GM19467 (cell line): ENCODE measurements around the gene ZNF74.
"Not testable (repeated sequence)": the region's sequence is repeated elsewhere in the genome, so short reads cannot be mapped to it uniquely, and the experiment has no call there.

Experiments
- ATAC-seq: cut with Tn5 transposase; IDR thresholded peaks from one replicate; pipeline ENCODE4 v1.9.1; 2021; ENCODE audit warnings: mild to moderate bottlenecking, moderate library complexity; ENCODE audit not compliant: unreplicated experiment

ZNF74 gene

GRCh38 chr22:20393705-20394476, at the start of gene ZNF74:
ZNF74 (plus strand) TSS chr22:20394151; CDS start chr22:20394629, 478 bp downstream.
- peak; percentile 77 for ATAC-seq

DNA sequence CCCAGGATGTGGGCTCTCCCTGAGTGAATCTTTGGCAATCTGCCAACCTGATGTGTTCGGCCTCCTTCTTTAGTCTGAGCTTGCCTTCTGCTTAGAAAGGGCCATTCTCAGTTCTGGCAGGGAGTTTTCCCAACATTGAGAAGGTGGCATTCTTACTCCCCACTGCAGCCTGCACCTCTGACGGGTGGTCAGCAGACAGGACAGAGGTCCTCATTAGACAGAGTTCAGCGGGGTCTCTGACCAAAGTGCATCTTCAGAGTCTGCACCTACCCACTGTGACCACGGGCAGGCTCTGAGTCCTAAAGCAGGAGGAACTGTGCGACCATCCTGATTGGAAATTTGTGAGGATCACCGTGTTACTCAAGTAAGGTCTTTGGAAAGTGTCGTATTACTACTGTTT, 47.4 kb upstream of the ZNF74 start:
- ATAC-seq: not testable (repeated sequence)

GRCh38 chr22:20352536-20352935, 41.4 kb upstream of the ZNF74 start:
- not testable (repeated sequence) for ATAC-seq

DNA sequence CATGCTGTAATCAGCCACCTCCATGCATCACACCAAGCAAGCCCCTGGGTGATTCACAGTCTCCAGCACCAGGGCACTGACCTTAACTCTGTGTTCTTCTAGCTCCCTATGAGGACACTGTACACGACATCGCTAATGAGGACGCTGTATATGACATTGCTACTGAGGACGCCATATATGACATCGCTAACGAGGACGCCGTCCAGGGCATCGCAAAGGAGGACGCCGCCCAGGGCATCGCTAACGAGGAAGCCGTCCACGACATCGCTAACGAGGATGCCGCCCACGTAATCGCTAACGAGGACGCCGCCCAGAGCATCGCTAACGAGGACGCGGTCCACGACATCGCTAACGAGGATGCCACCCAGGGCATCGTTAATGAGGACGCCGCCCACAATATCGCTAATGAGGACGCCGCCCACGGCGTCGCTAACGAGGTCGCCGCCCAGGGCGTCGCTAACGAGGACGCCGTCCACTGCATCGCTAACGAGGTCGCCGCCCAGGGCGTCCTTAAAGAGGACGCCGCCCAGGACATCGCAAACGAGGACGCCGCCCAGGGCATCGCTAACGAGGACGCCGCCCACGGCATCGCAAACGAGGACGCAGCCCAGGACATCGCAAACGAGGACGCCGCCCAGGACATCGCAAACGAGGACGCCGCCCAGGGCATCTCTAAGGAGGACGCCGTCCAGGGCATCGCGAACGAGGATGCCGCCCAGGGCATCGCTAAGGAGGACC, 39.5 kb upstream of the ZNF74 start:
- no peak for ATAC-seq

GRCh38 chr22:20355939-20356636, 37.9 kb upstream of the ZNF74 start:
- not testable (repeated sequence) for ATAC-seq

- ATAC-seq: not testable (repeated sequence)
Measured at GRCh38 chr22:20356906-20357305, 37.0 kb upstream of the ZNF74 start.

GRCh38 chr22:20357967-20358366, 36.0 kb upstream of the ZNF74 start:
- not testable (repeated sequence) for ATAC-seq

GRCh38 chr22:20358503-20359239, 35.3 kb upstream of the ZNF74 start:
- not testable (repeated sequence) for ATAC-seq

DNA sequence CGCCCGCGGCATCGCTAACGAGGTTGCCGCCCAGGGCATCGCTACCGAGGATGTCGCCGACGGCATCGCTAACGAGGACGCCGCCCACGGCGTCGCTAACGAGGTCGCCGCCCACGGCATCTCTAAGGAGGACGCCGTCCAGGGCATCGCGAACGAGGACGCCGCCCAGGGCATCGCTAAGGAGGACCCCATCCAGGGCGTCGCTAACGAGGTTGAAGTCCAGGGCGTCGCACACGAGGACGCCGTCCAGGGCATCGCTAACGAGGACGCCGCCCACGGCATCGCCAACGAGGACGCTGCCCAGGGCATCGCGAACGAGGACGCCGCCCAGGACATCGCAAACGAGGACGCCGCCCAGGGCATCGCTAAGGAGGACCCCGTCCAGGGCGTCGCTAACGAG, 33.7 kb upstream of the ZNF74 start:
- not testable (repeated sequence) for ATAC-seq

- not testable (repeated sequence) for ATAC-seq
Measured at GRCh38 chr22:20360866-20361751, 32.8 kb upstream of the ZNF74 start.

- ATAC-seq: not testable (repeated sequence)
Measured at GRCh38 chr22:20361752-20362229, 32.2 kb upstream of the ZNF74 start.

GRCh38 chr22:20362403-20362802, 31.5 kb upstream of the ZNF74 start:
- ATAC-seq: not testable (repeated sequence)

GRCh38 chr22:20364335-20365260, 29.4 kb upstream of the ZNF74 start:
- not testable (repeated sequence) for ATAC-seq

DNA sequence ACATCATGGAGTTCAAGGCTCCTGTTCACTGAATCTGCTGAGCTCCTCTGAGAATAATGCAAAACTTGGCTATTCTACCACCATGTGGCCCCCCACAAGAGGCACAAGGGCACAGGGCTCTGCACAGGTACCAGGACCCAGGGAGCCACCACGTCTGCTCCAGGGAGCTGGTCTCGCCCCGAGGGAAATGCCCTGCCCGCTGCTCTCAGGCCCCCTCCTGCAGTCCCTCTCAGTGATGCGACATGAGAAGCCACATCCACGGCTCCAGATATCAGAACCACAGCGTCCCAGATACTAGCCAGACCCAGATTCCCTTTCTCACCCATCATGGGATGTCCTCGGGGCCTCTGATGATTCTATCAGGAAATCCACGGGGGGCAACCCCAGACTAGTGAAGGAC, 27.1 kb upstream of the ZNF74 start:
- not testable (repeated sequence) for ATAC-seq

DNA sequence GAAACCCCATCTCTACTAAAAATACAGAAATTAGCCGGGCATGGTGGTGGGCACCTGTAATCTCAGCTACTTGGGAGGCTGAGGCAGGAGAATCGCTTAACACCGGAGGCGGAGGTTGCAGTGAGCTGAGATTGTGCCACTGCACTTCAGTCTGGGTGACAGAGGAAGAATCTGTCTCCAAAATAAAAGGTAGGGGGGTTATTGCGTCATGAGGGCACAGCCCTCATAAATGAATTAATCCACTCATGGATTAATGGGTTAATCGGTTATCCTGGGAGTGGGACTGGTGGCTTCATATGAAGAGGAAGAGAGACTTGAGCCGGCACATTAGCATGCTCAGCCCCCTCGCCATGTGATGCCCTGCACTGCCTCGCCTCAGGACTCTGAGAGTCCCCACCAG, 25.1 kb upstream of the ZNF74 start:
- ATAC-seq: not testable (repeated sequence)

- ATAC-seq: not testable (repeated sequence)
Measured at GRCh38 chr22:20371687-20372086, 22.3 kb upstream of the ZNF74 start.

DNA sequence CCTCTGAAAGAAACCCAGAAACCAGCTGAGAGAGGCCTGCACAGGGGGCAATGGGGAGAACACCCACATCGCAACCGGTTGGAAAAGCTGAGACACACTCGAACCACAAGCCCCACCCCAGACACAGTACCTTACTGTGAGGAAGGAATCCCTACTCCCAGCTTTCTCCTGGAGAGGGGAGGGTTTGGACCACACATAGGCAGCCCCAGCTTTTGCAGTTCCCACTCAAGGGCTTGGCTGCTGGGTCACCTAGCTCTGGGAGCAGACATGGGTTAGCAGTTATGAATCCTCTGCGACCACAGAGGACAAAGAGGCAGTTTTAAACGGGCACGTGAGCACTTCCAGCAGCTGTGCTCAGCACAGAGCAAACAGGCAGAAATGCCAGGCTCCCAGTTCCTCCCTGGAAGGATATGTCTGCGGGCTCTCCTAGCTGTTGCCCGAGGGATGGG, 21.5 kb upstream of the ZNF74 start:
- not testable (repeated sequence) for ATAC-seq

- not testable (repeated sequence) for ATAC-seq
Measured at GRCh38 chr22:20373195-20373706, 20.7 kb upstream of the ZNF74 start.
